HG02571 (cell line): Measurements from ENCODE around the gene GPR153.

Experiments used
- ATAC-seq: cut with Tn5 transposase; IDR thresholded peaks from one replicate; pipeline ENCODE4 v1.9.1; 2021; ENCODE audit warnings: mild to moderate bottlenecking, moderate library complexity; ENCODE audit not compliant: unreplicated experiment

GPR153 gene

DNA sequence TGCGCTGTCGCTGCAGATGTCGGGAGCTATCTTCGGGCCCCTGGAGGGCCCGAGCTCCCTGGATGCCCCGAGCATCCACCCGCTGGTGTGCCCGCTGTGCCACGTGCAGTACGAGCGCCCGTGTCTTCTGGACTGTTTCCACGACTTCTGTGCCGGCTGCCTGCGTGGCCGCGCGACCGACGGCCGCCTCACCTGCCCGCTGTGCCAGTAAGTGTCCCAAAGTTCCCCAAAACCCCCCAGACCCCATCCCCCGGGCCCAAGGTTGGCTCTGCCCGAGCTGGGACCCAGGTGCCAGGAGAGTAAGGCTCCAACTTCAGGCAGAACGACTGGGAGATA lies 54.4 kb downstream of the GPR153 start:
- no peak for ATAC-seq

DNA sequence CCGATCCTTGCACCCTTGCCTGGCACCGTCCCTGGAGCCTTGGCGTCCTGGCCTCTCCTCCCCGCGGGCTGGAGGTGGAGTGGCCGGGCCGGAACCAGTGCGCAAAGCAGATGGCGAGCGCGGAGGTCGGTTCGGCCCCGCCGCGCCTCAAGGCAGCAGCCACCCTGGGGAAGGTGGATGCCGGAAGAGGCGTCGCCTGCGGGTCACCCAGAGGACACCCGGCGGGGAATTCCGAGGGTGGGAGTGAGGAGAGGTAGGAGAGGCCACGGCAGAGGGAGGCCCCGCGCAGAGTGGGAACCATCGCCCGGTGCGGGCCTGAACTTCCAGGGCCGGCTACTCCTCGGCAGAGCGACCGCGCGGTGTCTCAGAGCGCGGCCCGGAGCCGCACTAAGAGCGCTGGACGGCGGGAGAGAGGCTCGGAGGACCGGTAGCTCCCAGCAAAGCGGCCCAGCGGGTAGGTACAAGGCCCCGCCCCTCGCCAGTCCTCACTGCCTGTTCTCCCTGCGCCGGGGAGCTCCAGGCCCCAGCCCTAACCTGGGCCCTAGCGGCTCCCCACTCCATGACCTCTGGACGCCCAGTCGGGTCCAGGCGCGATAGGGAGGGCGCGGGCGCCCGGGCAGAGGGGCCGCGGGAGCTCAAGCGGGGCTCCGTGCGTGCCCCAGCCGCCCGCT lies 54.9 kb downstream of the GPR153 start, which contains the start of gene RNF207:
Gene RNF207 (plus strand): TSS at position 271 of the 671 bp plus-strand sequence. CDS start 417 bp downstream, outside the sequence.
- ATAC-seq: peak; percentile 58

DNA sequence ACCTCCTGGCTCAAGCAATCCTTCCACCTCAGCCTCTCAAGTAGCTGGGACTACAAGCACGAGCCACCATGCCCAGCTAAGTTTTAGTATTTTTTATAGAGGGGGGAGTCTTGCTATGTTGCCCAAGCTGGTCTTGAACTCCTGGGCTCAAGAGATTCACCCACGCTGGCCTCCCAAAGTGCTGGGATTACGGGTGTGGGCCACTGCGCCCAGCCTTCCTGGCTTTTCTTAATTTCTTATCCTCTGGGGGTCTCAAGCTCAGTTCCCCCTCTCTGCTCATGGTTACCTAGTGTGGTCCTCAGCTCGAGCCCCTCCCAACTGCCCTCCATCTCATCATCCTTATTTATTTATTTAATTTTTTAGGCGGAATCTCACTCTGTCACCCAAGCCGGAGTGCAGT lies 58.6 kb downstream of the GPR153 start:
- ATAC-seq: no peak

DNA sequence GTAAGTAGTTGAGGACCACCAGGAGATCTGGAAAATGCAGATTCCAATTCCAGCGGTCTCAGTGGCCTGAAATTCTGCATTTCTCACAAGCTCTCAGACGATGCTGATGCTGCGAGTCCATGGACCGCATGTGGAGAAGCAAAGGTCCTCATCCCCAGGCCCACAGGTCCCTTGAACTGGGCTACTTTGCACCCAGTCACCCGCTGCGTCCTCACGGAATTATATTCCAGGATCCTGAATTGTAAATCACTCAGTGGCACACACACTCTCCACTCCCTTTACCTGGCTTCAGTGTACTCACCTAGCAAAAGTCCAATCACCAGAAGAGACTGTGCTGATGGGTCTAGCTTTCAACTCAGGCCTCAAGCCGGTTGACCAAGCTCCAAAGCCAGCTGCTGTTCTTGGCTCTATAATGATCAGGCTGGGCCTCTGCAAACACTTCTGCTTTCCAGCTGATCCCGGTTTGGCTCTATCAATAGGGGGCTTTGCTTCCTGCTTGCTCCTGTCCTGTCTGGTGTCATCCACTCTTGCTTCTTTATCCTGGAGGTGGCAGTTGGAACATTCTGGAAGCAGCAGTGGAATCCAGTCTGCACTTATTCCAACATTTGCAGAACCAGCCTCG lies 60.6 kb downstream of the GPR153 start:
- ATAC-seq: no peak

DNA sequence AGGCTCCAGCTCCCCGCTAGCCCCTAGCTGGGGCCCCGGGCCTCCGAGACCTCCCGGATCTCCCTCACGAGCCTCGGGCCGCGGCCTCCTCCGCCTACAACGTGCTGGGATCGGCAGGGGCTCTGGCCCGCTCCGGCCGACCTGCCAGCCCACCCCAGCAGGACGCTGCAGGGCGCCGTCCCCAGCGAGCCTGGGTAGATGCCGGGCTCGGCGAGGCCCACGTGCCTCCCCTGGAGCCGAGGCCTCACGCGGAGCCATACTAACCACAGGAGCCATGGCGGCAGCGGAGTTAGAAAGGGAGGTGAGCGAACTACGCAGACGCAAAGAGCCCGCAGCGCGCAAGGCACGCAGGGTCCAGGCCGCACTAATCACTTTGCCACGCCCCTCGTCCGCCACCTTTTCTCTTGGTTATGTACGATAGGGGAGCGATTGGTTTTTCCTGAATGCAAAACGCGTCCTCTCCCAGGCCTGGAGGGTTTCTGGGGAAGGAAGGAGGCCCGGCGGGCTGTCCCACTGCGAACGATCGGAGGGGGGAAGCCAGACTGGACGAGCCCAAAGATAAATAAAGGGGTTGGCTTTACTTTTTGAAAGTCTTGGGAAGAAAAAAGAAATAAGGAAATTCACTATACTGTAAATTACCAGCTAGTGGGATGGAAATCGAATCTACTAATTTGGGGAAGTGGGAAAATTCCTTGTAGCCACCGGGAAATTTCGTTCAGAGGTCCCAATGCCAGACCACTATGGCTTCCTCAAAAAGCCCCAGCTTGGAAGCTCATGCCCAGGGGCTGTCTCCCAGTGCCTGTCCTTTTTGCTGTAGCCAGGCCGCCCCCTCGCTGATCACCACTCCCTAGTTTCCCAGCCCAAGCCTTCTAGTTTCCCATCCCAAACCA lies 61.4 kb downstream of the GPR153 start, which contains the start of gene RPL22:
Gene RPL22 (minus strand): TSS at position 298 of the 890 bp plus-strand sequence. CDS start 22 bp downstream, at position 276.
- peak; percentile 92 for ATAC-seq

DNA sequence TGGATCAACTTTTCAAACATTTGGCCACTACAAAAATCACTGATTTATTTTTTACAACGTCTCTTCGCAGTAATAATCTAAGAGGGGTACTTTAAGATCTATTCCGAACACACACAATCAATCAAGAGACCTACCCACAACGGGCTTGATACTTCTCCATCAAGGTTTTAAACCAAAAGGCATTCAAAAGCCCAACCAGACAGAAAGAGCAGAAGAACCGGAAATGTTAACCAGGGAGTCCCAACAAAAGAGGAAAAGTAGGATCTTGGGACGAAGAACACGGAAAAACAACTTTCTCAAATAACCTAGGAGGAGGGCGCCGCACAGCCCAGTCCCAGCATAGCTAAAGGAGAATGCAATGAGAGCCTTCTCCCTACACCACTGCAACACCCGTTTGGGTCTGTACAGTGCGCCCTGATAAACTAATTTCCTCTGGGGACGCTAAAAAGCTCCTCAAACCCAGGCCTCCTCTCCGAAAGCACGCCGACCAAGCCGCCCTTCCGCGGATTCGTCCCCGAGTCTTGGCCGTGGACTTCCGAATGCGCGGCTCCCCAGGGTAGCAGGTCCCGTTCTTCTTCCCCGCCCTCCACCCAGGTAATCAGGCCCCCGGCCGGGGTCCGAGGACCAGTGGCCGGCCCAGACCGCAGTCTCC lies 62.1 kb downstream of the GPR153 start:
- ATAC-seq: peak; percentile 5

DNA sequence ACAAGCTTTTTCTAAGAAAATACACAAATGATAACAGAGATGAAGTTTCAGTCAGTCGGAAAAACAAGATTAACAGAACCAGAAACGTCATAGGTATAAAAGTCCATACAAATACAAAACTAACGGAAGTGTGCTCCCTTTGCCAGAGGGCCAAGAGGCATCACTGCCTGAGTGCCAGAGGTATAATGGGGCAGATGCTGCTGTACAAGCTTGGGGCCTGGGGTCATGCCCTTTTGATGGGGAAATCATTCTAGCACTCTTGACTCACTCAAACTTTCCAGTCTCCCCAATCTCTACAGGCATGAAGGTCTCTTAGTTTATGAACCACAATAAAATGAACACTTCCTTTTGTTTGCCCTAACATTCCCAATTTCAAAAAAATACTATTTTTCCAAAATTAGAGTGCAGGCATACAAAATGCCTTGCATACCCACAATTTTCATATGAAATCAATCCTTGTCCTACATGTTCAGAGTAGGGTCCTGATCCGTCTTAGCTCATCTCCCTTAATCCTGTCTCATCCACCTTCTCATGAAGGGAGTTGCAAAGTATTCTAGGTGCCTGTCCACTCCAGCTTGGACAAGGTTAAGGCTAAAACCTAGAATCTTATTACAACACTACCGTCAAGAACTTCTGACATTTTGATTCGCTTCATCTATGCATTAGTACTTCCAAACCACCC lies 63.0 kb downstream of the GPR153 start:
- ATAC-seq: no peak
